MM.1S (cell line): ENCODE results near the gene STK10.

ENCODE experiments used
- EZH2 ChIP-seq: fragments of 300-600 bp; sonication (generic); optimal IDR thresholded peaks from 2 replicates; pipeline ENCODE3; 2017; ENCODE audit warnings: low read depth, mild to moderate bottlenecking, antibody characterized with exemption, low read length, mixed read lengths
- EZH2phosphoT487 ChIP-seq: fragments of 300-600 bp; sonication (generic); IDR thresholded peaks from 2 replicates; pipeline ENCODE4 v1.6.1; 2018; ENCODE audit warnings: antibody characterized with exemption, low read length
- TF ChIP-seq, protein P1 (sequence below): fragments of 300-600 bp; sonication (generic); IDR thresholded peaks from 2 replicates; pipeline ENCODE4 v1.5.1; 2016; ENCODE audit warnings: antibody characterized with exemption, low read length, mixed read lengths

- TF ChIP-seq, protein P1, sequence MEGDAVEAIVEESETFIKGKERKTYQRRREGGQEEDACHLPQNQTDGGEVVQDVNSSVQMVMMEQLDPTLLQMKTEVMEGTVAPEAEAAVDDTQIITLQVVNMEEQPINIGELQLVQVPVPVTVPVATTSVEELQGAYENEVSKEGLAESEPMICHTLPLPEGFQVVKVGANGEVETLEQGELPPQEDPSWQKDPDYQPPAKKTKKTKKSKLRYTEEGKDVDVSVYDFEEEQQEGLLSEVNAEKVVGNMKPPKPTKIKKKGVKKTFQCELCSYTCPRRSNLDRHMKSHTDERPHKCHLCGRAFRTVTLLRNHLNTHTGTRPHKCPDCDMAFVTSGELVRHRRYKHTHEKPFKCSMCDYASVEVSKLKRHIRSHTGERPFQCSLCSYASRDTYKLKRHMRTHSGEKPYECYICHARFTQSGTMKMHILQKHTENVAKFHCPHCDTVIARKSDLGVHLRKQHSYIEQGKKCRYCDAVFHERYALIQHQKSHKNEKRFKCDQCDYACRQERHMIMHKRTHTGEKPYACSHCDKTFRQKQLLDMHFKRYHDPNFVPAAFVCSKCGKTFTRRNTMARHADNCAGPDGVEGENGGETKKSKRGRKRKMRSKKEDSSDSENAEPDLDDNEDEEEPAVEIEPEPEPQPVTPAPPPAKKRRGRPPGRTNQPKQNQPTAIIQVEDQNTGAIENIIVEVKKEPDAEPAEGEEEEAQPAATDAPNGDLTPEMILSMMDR: no peak
- TF ChIP-seq EZH2phosphoT487 (no peak), EZH2 (no peak)
These were observed 91.7 kb downstream of the STK10 start for GRCh38 chr5:172096207-172096940.
